Measurements from ENCODE around the gene CTU2. TPM values are rescaled to one million over a fixed set of nuclear protein-coding genes. Genes with fewer than 3 reads are reported as not detected.

Gene CTU2
- total and polyA plus RNA-seq, 9 of the 15 experiments (the other 6 are each of a cell fraction or from before 2014, with no cell fraction given) = 1.3 to 105 (median 23.2) TPM

DNA sequence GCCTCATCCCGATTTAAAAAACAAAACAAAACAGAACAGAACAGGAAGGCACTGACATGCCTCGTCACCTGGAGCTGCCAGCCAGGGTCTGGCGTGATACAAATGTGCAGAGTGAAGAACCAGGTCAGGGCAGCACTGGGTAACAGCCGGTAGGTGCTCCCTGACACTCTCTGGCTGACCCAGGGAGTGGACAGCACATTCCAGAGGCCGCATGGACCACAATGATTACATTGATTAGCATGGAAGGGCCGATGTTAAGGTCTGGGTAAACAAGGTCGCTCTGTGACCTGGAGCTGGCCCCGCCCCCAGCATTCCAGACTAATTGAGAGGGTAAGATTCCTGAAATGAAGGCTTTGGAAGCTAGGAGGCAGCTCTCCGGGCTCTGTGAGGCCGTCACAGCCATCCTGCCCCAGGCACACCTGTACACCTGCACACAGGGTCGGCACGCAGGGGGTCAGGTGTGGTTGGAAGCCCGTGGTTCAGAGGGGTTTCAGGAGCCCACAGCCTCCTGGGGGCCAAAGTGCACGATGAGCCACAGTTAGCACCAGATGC is 57.3 kb downstream of the CTU2 start (continued):
- TF ChIP-seq, protein P1, sequence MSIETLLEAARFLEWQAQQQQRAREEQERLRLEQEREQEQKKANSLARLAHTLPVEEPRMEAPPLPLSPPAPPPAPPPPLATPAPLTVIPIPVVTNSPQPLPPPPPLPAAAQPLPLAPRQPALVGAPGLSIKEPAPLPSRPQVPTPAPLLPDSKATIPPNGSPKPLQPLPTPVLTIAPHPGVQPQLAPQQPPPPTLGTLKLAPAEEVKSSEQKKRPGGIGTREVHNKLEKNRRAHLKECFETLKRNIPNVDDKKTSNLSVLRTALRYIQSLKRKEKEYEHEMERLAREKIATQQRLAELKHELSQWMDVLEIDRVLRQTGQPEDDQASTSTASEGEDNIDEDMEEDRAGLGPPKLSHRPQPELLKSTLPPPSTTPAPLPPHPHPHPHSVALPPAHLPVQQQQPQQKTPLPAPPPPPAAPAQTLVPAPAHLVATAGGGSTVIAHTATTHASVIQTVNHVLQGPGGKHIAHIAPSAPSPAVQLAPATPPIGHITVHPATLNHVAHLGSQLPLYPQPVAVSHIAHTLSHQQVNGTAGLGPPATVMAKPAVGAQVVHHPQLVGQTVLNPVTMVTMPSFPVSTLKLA (conservative IDR thresholded peaks at IDR 0.05) = peak in 1 of 2 experiments; percentile 61; a peak in 2 of 4 replicates
- TF ChIP-seq, protein P2, sequence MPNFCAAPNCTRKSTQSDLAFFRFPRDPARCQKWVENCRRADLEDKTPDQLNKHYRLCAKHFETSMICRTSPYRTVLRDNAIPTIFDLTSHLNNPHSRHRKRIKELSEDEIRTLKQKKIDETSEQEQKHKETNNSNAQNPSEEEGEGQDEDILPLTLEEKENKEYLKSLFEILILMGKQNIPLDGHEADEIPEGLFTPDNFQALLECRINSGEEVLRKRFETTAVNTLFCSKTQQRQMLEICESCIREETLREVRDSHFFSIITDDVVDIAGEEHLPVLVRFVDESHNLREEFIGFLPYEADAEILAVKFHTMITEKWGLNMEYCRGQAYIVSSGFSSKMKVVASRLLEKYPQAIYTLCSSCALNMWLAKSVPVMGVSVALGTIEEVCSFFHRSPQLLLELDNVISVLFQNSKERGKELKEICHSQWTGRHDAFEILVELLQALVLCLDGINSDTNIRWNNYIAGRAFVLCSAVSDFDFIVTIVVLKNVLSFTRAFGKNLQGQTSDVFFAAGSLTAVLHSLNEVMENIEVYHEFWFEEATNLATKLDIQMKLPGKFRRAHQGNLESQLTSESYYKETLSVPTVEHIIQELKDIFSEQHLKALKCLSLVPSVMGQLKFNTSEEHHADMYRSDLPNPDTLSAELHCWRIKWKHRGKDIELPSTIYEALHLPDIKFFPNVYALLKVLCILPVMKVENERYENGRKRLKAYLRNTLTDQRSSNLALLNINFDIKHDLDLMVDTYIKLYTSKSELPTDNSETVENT (CRISPR knock-in tag; IDR thresholded peaks at IDR 0.05) = no peak
- 0 out of 2 replicates have a peak, but pooled peaks have one; percentile 32 for TF ChIP-seq MED1 (CRISPR knock-in tag; IDR thresholded peaks at IDR 0.05; ENCODE audit: borderline replicate concordance)
- no peak for TF ChIP-seq NUFIP1 (IDR thresholded peaks at IDR 0.05; ENCODE audit: partially characterized antibody)
- no peak for TF ChIP-seq SPI1 (IDR thresholded peaks at IDR 0.05; ENCODE audit: borderline replicate concordance, low read depth, low read length)
- TF ChIP-seq, protein P3, sequence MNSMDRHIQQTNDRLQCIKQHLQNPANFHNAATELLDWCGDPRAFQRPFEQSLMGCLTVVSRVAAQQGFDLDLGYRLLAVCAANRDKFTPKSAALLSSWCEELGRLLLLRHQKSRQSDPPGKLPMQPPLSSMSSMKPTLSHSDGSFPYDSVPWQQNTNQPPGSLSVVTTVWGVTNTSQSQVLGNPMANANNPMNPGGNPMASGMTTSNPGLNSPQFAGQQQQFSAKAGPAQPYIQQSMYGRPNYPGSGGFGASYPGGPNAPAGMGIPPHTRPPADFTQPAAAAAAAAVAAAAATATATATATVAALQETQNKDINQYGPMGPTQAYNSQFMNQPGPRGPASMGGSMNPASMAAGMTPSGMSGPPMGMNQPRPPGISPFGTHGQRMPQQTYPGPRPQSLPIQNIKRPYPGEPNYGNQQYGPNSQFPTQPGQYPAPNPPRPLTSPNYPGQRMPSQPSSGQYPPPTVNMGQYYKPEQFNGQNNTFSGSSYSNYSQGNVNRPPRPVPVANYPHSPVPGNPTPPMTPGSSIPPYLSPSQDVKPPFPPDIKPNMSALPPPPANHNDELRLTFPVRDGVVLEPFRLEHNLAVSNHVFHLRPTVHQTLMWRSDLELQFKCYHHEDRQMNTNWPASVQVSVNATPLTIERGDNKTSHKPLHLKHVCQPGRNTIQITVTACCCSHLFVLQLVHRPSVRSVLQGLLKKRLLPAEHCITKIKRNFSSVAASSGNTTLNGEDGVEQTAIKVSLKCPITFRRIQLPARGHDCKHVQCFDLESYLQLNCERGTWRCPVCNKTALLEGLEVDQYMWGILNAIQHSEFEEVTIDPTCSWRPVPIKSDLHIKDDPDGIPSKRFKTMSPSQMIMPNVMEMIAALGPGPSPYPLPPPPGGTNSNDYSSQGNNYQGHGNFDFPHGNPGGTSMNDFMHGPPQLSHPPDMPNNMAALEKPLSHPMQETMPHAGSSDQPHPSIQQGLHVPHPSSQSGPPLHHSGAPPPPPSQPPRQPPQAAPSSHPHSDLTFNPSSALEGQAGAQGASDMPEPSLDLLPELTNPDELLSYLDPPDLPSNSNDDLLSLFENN (IDR thresholded peaks at IDR 0.05; ENCODE audit: low read depth in 2 of 2, low read length in 2 of 2) = 0 out of 4 replicates have a peak, but pooled peaks of 1 of the 2 experiments have one; percentile 21
- TF ChIP-seq, protein P4, sequence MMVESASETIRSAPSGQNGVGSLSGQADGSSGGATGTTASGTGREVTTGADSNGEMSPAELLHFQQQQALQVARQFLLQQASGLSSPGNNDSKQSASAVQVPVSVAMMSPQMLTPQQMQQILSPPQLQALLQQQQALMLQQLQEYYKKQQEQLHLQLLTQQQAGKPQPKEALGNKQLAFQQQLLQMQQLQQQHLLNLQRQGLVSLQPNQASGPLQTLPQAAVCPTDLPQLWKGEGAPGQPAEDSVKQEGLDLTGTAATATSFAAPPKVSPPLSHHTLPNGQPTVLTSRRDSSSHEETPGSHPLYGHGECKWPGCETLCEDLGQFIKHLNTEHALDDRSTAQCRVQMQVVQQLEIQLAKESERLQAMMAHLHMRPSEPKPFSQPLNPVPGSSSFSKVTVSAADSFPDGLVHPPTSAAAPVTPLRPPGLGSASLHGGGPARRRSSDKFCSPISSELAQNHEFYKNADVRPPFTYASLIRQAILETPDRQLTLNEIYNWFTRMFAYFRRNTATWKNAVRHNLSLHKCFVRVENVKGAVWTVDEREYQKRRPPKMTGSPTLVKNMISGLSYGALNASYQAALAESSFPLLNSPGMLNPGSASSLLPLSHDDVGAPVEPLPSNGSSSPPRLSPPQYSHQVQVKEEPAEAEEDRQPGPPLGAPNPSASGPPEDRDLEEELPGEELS (CRISPR knock-in tag; IDR thresholded peaks at IDR 0.05; ENCODE audit: borderline replicate concordance) = no peak
- no peak for TF ChIP-seq TBP (optimal IDR thresholded peaks at IDR 0.05; ENCODE audit: low read depth, low read length)
- TF ChIP-seq POLR3A (IDR thresholded peaks at IDR 0.05; ENCODE audit: borderline replicate concordance, extremely low read depth, insufficient read depth, insufficient read length) = no peak
- peak in 1 of 2 experiments; percentile 88; a peak in 3 of 4 replicates for TF ChIP-seq KDM1A (IDR thresholded peaks at IDR 0.05)
- peak; percentile 36; the same call in 1 of the 2 replicates for TF ChIP-seq ESRRA (IDR thresholded peaks at IDR 0.05; ENCODE audit: borderline replicate concordance, low read depth)
- TF ChIP-seq RBM39 (optimal IDR thresholded peaks at IDR 0.05; ENCODE audit: low read depth, low read length) = peak; percentile 62
- TF ChIP-seq NFE2L1 (tag; IDR thresholded peaks at IDR 0.05; ENCODE audit: borderline replicate concordance, low read depth) = no peak
- TF ChIP-seq, protein P5, sequence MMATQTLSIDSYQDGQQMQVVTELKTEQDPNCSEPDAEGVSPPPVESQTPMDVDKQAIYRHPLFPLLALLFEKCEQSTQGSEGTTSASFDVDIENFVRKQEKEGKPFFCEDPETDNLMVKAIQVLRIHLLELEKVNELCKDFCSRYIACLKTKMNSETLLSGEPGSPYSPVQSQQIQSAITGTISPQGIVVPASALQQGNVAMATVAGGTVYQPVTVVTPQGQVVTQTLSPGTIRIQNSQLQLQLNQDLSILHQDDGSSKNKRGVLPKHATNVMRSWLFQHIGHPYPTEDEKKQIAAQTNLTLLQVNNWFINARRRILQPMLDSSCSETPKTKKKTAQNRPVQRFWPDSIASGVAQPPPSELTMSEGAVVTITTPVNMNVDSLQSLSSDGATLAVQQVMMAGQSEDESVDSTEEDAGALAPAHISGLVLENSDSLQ (IDR thresholded peaks at IDR 0.05) = 0 out of 2 replicates have a peak, but pooled peaks have one; percentile 18
- peak; percentile 32 for TF ChIP-seq SMAD4 (CRISPR knock-in tag; conservative IDR thresholded peaks at IDR 0.05)
